Kidney epithelial cell (primary cell): Measurements from ENCODE around the gene NPAS2. TPM values are rescaled to one million over a fixed set of nuclear protein-coding genes. Genes with fewer than 3 reads are reported as not detected.

Source experiments
- DNase-seq: peaks from one replicate; pipeline ENCODE4 v3.0.0-alpha.2; 2010; ENCODE audit warnings: low read depth
- H3K27me3 ChIP-seq: 2 replicates; pipeline ENCODE4 v1.6.0; 2011; ENCODE audit warnings: low read length; ENCODE audit not compliant: control insufficient read depth, insufficient read depth
- H3K36me3 ChIP-seq: 2 replicates; pipeline ENCODE4 v1.5.1; 2011; ENCODE audit warnings: low read length; ENCODE audit not compliant: control insufficient read depth, insufficient read depth
- H3K4me3 ChIP-seq: 2 replicates; pipeline ENCODE4 v1.5.1; 2011; ENCODE audit warnings: low read depth, mild to moderate bottlenecking, control low read depth, low read length
- CTCF ChIP-seq: IDR thresholded peaks from 2 replicates; pipeline ENCODE4 v1.5.1; 2011; ENCODE audit warnings: mild to moderate bottlenecking, moderate library complexity, low read length, control low read depth, inconsistent platforms; ENCODE audit not compliant: insufficient read depth, poor library complexity, severe bottlenecking
- total RNA-seq: library from RNA; depleted of rRNA; stranded (reverse); fragments of >200 nt; gene quantifications from 2 replicates; pipeline ENCODE4 v1.2.3, GENCODE V29; 2015

The NPAS2 gene
- total RNA-seq, 1 donor from 2014 or later = 11.2 TPM

GRCh38 chr2:100820273-100820522, 259 bp downstream of the NPAS2 start:
- Histone ChIP-seq H3K36me3 (no peaks in the 10 kb centered on the region), H3K4me3 (peak overlapping the region; percentile 81), H3K27me3 (peaks cover 6% of the 10 kb centered on the region)
- no peak for TF ChIP-seq CTCF
- no peak for DNase-seq

- peak overlapping the region; percentile 81 for H3K4me3 ChIP-seq
- H3K27me3 ChIP-seq = peaks cover 6% of the 10 kb centered on the region
- TF ChIP-seq CTCF = no peak
- H3K36me3 ChIP-seq = no peaks in the 10 kb centered on the region
- no peak for DNase-seq
Measured at GRCh38 chr2:100820523-100821254, 750 bp downstream of the NPAS2 start.

GRCh38 chr2:100821255-100821910, 1.4 kb downstream of the NPAS2 start:
- peaks cover 6% of the 10 kb centered on the region for H3K27me3 ChIP-seq
- no peaks in the 10 kb centered on the region for H3K36me3 ChIP-seq
- TF ChIP-seq CTCF = no peak
- no peak for DNase-seq
- H3K4me3 ChIP-seq = peak overlapping the region; percentile 81

- TF ChIP-seq CTCF = no peak
- no peak overlapping the region for H3K4me3 ChIP-seq
- no peak for DNase-seq
- no peaks in the 10 kb centered on the region for H3K36me3 ChIP-seq
- H3K27me3 ChIP-seq = peaks cover 6% of the 10 kb centered on the region
Measured at GRCh38 chr2:100821911-100822265, 1.9 kb downstream of the NPAS2 start.

- peaks cover 6% of the 10 kb centered on the region for H3K27me3 ChIP-seq
- no peaks in the 10 kb centered on the region for H3K36me3 ChIP-seq
- no peak for TF ChIP-seq CTCF
- no peak for DNase-seq
- H3K4me3 ChIP-seq = no peak overlapping the region
Measured at GRCh38 chr2:100822587-100823248, 2.8 kb downstream of the NPAS2 start.
